NCI-H2029 (cell line): ENCODE results near the gene TMEM62.

ENCODE experiments used
- DNase-seq: peaks from one replicate; lab custom pipeline; 2025; lab: John Stamatoyannopoulos, UW

The TMEM62 gene

DNA sequence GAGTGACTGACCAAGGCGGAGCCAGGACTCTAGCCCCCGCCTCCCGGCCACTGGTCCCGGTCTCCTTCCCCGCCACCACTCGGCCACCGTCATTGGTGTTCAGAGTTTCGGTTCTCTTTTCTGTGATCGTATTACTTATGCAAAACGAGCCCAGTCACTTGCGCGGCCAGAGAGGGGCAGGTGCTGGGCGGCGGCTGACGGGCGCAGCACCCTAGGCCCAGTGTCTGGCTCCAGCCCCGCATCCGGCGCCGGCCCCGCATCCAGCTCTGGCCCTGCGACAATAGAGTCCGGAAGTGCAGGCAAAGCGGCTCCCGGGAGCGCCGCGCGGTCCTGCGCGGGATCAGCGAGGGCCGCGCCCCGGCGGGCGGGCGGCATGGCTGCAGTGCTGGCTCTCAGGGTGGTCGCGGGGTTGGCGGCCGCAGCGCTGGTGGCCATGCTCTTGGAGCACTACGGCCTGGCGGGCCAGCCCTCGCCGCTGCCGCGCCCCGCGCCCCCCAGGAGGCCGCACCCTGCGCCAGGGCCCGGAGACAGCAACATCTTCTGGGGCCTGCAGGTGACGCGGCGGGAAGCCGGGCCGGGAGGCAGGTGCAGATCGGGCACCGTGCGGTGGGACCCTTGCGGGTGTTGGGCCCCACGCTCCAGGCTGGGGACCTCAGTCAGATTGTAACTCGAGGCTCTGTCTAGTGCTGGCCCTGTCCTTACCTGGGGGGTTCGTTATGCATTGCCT, at the start of gene TMEM62:
Gene TMEM62, plus strand, starts transcription at position 157 of the 727 bp plus-strand sequence. Its CDS starts 217 bp downstream, at position 374.
- DNase-seq, result peak; percentile 54

DNA sequence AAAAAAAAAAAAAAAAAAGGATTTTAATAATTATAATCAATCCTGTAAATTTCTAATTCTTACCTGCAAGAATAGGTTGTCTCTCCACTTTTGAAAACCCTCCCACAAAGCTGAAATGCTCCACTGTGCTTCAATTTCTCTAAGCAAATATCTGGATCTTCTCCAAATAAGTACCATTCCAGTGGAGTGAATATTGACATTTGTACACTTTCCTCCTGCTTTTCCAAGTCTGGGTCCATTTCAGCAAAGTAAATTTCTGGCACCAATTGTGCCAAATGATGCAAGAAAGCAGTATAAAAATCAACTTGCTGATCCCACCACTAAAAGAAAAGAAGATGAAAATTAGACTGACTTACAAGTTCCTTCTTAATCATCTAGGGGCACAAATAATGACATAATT, 47.5 kb upstream of the TMEM62 start:
- no peak for DNase-seq

DNA sequence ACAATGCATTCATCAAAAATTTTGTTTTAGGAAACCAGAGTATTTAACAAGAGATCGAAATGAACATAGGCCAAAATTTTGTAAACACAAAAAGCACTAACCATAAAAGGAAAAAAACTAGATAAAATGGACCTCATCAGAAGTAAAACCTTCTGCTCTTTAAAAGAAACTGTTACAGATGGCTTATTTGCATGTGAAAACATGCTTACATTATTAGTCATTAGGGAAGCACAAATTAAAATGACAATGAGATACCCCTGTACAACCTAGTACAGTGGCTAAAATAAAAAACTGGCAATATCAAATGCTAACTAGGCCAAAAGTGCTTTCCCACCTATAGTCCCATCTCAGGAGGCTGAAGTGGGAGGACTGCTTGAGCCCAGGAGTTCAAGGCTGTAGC, 46.8 kb upstream of the TMEM62 start:
- DNase-seq, result no peak

DNA sequence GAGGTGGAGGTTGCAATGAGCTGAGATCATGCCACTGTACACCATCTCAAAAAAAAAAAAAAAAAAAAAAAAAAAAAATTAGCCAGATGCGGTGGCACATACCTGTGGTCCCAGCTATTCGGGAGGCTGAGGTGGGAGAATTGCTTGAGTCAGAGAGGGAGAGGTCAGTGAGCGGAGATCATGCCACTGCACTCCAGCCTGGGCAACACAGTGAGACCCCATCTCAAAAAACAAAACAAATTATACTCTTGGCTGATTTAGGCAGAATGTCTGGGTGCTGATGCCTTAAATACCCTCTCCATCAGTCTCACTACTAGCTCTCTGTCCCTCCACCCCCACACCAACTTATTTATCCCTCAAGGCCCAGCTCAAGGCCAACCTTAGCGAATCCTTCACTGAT, 41.5 kb upstream of the TMEM62 start:
- DNase-seq, result no peak

DNA sequence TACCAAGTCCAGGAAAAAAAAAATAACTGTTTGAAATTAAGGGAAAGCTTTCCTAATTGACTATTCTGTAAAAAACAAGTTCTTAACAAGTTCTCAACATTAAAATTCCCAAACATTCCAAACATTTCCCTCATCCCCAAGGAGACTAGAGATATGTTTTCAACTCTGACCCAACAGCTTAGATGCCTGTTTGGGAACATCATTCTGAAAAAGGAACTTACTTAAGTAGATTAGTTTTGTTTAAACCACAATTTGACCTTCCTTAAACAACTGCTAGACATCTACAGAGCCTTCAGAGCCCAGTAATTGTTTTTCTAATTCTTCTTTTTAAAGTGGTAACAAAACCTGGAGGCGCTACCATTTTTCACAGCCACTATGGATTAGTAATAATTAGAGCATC, 40.4 kb upstream of the TMEM62 start:
- no peak for DNase-seq

DNA sequence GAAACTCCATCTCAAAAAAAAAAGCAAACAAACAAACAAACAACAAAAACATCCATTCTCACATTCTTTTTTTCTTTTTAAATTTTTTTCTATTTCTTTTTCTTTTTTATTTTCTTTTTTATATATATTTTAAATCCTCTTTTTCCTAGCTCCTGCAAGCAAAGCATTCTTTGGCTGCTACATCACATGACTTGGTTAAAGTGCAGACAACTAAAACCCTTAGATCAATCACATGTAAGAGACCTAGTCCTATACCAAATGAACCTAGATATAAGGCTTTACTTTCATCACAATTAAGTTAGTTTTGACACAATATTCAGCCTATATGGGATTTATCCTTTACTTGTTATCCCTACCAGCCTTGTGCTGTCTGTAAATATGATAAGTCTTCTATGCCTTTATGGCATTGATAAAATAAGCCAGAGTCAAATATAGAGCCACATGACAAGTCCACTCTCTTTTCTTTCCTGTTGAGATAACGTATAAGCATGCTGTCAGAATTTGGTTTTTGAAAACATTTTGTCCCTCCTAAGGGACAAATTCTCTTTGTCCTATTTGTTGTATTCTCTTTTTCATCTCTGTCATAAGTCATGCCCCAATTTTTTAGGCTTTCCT, 38.9 kb upstream of the TMEM62 start:
- no peak for DNase-seq

DNA sequence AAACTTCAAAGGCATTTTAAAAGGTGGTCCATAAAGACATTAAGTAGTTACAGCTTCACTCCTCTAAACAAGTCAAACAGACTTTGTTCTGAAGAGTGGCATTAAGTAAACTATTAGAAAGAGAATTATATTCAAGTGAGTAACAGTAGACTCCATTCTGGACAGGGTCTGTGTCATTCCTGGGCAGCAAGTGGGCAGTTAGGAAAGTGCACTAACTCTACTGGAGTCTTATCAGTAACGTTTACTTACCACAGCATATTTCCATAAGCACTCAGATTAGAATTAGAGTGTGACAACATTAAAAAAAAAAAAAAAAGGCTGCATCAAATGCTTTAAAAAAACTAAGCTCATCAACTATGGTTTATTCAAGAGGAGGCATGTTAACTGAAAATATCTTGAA, 38.1 kb upstream of the TMEM62 start:
- no peak for DNase-seq

DNA sequence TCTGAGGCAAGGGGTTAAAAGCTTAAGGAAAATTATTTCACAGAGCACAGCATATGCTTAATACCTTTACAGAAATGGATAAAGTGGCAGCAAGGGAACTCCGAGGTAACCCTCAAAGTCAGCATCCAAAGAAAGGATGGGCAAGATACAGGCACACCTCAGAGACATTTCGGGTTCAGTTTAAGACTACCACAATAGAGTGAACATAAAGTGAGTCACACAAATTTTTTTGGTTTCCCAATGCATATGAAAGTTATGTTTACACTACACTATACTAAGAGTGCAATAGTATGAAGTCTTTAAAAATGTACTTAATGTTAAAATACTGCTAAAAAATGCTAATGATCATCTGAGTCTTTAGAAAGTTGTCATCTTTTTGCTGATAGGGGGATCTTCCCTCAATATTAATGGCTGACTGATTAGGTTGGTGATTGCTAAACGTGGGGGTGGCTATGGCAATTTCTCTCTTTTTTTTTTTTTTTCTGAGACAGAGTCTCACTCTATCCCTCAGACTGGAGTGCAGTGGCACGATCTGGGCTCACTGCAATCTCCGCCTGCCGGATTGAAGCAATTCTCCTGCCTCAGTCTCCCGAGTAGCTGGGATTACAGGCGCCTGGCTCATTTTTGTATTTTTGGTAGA, 37.6 kb upstream of the TMEM62 start:
- no peak for DNase-seq

DNA sequence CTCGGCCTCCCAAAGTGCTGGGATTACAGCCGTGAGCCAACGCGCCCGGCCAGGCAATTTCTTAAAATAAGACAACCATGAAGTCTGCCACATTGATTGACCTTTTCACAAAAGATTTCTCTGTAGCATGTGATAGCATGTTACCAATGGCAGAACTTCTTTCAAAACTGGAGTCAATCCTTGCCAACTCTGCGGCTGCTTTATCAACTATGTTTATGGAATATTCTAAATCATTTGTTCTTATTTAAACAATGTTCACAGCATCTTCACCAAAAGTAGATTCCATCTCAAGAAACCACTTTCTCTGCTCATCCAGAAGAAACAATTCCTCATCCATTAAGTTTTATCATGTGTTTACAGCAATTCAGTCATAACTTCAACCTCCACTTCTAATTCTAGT, 37.0 kb upstream of the TMEM62 start:
- no peak for DNase-seq

DNA sequence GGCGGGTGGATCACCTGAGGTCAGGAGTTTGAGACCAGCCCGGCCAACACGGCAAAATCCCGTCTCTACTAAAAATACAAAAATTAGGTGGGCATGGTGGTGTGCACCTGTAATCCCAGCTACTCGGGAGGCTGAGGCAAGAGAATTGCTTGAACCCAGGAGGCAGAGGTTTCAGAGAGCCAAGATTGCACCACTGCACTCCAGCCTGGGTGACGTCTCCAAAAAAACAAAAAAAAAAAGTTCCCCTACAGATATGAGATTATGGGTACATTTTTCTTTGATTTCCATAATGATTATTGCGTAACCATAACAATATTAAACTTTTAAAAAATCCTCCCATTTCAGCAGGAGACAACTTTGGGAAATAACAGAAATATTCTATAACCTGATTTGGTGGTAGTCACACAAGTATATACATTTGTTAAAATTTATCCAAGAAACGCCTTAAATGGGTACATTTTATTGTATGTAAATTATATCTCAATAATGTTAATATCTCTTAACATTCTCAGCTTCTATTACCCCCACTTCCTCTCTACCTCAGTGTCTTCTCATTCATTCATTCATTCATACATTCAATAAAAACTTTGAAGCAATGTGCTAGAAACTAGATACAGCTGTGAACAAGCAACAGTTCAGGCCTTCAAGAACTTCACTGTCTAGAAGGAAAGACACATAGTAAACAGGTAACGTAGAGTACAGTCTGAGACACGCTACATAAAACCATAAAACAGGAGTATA, 34.1 kb upstream of the TMEM62 start:
- DNase-seq, result no peak

DNA sequence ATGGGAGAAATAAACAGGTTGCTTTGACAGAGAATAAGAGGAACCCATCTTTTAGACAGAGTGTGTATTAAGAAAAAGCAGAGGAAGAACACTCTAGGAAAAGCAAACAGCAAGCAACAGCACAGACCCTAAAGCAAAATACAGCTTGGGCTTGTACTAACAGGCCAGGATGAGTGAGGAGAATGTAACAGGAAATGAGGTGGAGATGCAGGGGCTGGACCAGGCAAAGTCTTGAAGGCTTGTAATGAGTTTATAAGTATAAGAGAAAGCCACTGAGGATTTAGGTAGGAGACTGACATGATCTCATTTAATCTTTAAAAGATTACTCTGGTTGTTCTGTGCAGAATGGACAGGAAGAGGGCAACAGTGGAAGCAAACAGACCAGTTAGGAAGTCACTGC, 32.4 kb upstream of the TMEM62 start:
- DNase-seq, result no peak

DNA sequence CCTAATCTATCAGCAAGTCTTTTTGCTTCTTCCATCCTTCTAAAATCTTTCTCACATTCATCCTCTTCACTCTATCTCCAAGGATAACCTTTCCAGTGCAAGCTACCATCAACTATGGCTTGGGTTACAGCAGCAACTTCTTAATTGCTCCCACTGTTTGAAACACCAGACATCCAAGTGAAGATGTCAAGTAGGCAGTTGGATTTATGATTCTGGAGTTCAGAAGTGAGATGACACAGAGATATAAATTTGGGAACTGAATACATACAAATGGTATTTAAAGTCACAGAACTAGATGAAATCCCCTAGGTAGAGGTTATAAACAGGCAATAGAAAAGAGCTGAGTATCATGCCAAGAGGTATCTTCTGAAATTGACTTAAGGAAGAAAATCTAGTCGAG, 31.2 kb upstream of the TMEM62 start:
- no peak for DNase-seq

DNA sequence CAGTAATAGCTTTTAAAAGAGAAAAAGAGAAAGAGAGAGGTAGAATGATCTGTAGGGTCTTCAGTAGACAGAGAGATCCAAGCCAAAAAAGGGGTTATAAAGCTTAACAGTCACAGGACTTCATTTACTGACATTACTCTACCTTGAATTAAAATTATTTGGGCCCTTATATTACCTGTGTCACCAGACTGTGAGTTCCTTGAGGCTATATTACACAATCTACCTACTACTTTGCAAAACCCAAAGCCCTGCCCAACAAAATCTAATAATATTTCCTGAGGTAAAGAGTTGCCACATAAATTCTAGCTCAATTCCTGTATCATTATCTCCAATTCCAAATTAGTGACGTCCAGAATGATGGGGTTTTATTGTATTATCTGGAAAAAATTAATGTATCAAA, 29.5 kb upstream of the TMEM62 start:
- no peak for DNase-seq

DNA sequence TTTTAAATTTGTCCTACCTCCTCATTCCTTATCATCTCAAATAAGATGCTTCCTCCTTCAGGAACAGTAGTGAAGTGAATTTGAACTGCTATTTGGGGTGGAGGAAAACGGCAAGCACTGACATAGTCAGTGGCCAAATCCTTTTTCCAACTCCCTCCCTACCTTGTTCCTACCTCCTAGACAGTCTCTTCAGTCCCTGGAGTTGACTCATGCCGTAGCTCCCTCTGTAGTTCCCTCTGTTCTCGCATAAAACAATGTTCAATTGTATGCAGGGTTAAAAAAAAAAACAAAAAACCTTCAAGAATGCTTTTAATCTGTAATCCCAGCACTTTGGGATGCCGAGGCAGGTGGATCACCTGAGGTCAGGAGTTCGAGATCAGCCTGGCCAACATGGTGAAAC, 29.0 kb upstream of the TMEM62 start:
- DNase-seq, result no peak

DNA sequence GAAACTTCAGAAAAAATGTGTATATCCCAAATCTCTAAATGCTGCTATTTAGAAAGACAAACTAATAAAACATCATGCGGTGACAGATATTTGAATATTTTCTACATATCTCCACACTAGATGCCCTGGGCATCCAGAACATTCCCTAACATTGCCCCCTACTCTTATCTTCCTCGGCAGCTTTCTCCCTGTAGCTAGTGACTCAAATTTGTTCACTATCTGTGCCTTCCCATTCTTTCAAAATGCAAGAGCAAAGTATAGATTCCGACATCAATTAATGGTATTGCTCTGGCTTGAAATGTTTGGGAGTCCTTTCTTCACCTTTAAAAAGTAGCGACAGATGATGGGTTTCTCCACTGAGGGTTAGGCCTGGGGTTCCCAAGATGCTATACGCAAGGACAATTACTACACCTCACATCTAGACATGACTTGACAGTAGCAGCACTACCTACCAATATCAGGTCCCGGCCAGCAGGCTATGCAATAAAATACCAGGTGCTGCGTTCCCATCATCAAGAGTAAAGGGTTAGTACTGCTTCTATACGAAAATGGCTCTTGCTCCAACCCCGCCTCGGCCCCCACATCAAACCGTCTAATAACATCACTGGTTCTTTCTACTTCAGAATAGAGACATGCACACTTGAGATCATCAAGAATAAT, 28.2 kb upstream of the TMEM62 start:
- no peak for DNase-seq

DNA sequence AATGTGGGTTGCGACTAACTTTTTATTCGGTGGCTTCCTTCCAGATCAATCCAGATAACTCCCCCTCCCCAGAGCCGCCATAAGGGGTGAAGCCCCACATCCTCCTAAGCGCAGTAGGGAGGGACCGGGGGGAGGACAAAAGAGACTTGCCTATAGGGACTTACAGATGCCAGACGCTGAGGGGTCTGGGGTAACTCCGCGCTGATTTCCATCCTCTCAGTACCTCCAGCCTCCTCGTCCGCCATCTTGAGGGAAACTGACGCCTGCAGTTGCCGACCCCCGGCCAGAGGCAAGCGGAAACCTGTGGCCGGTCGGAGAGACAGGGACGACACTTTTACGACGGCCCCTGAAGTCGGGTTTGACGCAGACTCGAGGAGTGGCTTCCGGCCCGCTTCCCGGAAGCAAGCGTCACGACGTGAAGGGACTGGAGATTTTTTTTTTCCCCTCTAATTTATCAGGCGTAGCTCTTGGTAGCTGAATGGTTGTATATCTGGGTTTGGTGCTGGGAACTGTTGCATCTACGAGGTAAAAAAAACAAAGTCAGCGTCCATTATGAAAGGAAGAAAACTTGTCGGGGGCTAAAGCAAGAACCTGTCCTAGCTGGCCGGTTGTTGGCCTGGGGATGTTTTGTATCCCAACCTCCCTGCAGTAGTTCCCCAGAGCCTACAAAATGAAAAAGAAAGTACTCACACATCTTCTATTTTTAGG, 27.5 kb upstream of the TMEM62 start, which contains the start of gene UBR1:
Gene UBR1, minus strand, starts transcription at position 261 of the 708 bp plus-strand sequence. Its CDS starts 16 bp downstream, at position 245.
- DNase-seq, result peak; percentile 70

DNA sequence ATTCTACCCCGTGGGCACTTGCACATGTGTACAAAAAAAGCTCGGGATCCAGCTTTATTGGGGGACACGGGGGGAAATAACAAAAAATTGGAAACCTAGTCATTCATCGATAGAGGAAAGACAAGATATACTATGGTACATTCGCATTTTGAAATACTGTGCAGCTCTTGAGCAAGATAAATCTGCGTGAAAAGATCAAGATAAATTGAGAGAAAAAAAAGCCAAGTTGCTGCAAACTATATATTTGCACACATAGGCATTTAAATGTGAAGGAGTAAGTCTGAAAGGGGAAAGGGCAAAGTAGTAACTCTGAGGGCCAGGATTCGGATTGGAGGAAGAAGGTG, 26.9 kb upstream of the TMEM62 start:
- no peak for DNase-seq

DNA sequence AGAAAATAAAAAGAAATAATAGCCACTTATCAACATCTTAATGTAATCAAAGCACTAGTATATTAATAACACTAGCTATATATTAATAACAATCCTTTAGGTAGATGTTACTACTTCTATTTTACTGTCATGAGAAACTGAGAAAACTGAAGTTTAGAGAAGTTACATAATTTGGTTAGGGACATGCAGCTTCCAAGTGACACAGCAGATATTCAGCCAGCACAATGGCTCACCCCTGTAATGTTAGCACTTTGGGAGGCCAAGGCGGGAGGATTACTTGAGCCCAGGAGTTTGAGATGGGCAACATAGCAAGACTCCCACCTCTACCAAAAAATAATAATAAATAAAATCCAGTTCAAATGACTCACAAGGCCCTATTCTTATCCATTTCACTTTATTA, 25.6 kb upstream of the TMEM62 start:
- no peak for DNase-seq

DNA sequence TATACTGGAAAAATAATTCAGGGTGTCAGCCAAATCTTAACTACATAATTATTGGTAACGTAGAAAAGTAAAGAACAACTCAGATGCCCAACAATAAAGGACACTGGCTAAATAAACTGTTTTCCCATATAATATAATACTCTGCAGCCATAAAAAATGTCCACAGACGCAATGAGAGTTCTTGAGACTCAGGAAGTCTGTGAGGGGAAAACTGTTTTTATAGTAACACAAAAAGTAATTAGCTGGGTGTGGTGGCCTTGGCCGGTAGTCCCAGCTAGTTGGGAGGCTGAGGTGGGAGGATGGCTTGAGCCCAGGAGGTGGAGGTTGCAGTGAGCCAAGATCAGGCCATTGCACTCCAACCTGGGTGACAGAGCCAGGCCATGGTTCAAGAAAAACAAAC, 22.0 kb upstream of the TMEM62 start:
- no peak for DNase-seq

DNA sequence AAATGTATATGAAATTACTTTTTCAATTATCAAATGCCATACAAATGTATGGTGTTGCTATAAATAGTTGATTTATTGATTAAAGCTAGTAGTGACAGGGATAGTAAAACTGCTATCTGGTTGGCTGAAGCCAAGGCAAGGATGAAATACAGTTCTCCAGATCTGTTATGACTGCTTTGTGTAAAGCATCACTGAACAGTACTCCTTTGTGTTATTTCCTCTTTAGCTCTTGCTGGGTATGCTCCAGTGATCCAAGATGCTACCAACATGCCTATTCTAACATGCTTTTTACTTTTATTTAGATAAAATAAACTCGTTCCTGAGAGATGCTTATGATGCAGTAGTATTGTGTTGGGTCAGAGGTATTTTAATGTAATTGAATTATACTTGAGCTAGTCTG, 15.1 kb upstream of the TMEM62 start:
- DNase-seq, result no peak

DNA sequence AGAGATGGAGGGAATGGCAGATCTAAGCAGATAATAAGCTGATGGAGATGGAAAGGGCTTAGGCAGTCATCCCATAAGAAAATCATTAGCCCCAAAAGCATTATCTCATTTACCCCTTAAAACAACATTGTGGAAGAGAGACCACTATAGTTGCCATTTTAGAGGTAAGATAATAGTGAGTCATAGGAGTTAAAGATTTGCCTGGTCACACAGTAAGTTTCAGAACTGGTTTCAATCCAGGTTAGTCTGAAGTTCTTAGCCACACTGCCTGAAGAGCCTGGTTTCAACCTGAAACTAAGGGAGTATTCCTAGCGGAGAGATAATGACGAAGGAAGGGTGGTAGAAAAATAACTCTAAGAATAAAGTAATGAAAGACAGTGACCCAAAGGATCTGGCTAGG, 14.6 kb upstream of the TMEM62 start:
- no peak for DNase-seq

DNA sequence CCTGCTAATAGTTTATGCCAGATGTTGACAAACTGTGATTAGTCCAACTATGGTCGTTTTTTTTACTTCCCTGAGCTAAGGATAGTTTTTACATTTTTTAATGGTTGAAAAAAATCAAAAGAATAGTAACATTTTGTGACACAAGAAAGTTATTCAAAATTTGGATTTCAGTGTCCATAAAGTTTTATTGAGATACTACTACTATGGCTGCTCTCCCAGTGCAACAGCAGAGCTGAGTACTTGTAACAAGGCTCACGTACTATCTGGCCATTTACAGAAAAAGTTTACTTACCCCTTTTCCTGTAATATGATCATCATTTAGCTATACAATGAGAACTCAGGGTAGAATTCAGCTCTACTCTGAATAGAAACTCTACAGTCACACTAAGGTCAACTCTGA, 11.5 kb upstream of the TMEM62 start:
- DNase-seq, result no peak
